WTC11 (cell line): ENCODE data around the gene INTS4.
"Not testable (repeated sequence)": the region's sequence is repeated elsewhere in the genome, so short reads cannot be mapped to it uniquely, and the experiment has no call there.

ENCODE experiments used
- AFF4 ChIP-seq: sonication (generic); formaldehyde crosslinking; IDR thresholded peaks from 2 replicates; pipeline ENCODE4 v1.8.1; 2023; ENCODE audit warnings: mild to moderate bottlenecking, missing genetic modification reagents, borderline replicate concordance
- ATF1 ChIP-seq: sonication (generic); formaldehyde crosslinking; IDR thresholded peaks from 2 replicates; pipeline ENCODE4 v1.8.1; 2023; ENCODE audit warnings: mild to moderate bottlenecking, moderate library complexity, missing genetic modification reagents
- ATF3 ChIP-seq: sonication (generic); formaldehyde crosslinking; conservative IDR thresholded peaks from 2 replicates; pipeline ENCODE4 v1.8.1; 2022; ENCODE audit warnings: mild to moderate bottlenecking, missing genetic modification reagents
- CREB1 ChIP-seq: sonication (generic); formaldehyde crosslinking; IDR thresholded peaks from 2 replicates; pipeline ENCODE4 v1.8.0; 2023; ENCODE audit warnings: mild to moderate bottlenecking, missing genetic modification reagents
- CTCF ChIP-seq: fragments of 200-600 bp; IDR thresholded peaks from 2 replicates; pipeline ENCODE4 v1.8.0; 2022; ENCODE audit warnings: antibody characterized with exemption
- E2F5 ChIP-seq: sonication (generic); formaldehyde crosslinking; IDR thresholded peaks from 2 replicates; pipeline ENCODE4 v1.8.1; 2022; ENCODE audit warnings: mild to moderate bottlenecking, moderate library complexity, missing genetic modification reagents
- ESRRA ChIP-seq: sonication (generic); formaldehyde crosslinking; IDR thresholded peaks from 2 replicates; pipeline ENCODE4 v1.8.1; 2022; ENCODE audit warnings: mild to moderate bottlenecking, missing genetic modification reagents, borderline replicate concordance
- GRHL2 ChIP-seq: fragments of 250-450 bp; sonication (Bioruptor Pico); IDR thresholded peaks from 2 replicates; pipeline ENCODE4 v1.8.0; 2022; ENCODE audit warnings: mild to moderate bottlenecking, moderate library complexity; ENCODE audit not compliant: insufficient replicate concordance, severe bottlenecking
- IRF2 ChIP-seq: sonication (generic); formaldehyde crosslinking; IDR thresholded peaks from 2 replicates; pipeline ENCODE4 v1.8.0; 2022; ENCODE audit warnings: low read depth, missing genetic modification reagents, borderline replicate concordance
- JUN ChIP-seq: sonication (generic); formaldehyde crosslinking; IDR thresholded peaks from 2 replicates; pipeline ENCODE4 v1.8.0; 2023; ENCODE audit warnings: mild to moderate bottlenecking, missing genetic modification reagents
- ZBTB21 ChIP-seq: sonication (generic); formaldehyde crosslinking; IDR thresholded peaks from 2 replicates; pipeline ENCODE4 v1.8.1; 2023; ENCODE audit warnings: mild to moderate bottlenecking, missing genetic modification reagents, borderline replicate concordance
- TF ChIP-seq, protein P1 (sequence below): sonication (generic); formaldehyde crosslinking; IDR thresholded peaks from 2 replicates; pipeline ENCODE4 v1.8.1; 2022; ENCODE audit warnings: low read depth, missing genetic modification reagents, borderline replicate concordance
- TF ChIP-seq, protein P2 (sequence below): sonication (generic); formaldehyde crosslinking; IDR thresholded peaks from 2 replicates; pipeline ENCODE4 v1.8.1; 2022; ENCODE audit warnings: missing genetic modification reagents, borderline replicate concordance
- TF ChIP-seq, protein P3 (sequence below): sonication (generic); formaldehyde crosslinking; IDR thresholded peaks from 2 replicates; pipeline ENCODE4 v1.8.0; 2022; ENCODE audit warnings: mild to moderate bottlenecking, missing genetic modification reagents

DNA sequence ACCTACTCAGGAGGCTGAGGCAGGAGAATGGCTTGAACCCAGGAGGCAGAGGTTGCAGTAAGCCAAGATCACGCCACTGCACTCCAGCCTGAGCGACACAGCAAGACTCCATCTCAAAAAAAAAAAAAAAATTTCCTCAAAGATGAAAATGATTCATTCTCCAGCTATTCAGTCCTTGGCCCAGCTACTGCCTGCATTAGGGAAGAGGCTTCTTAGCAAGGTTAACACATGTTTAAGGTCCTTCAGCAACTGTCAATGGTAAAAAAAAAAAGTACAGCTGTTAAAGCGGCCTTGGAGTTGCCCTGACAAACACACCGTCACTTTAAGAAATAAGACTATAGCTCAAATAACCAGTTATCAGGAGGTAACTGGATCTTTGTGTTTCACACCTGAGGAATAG lies 116.2 kb downstream of the INTS4 start:
- not testable (repeated sequence) for TF ChIP-seq CTCF; E2F5; AFF4 (CRISPR knock-in tag); CREB1 (CRISPR knock-in tag); ZBTB21 (CRISPR knock-in tag); GRHL2 (CRISPR knock-in tag); JUN (CRISPR knock-in tag); ESRRA (CRISPR knock-in tag); IRF2 (CRISPR knock-in tag); ATF3; ATF1 (CRISPR knock-in tag)
- TF ChIP-seq, protein P1, sequence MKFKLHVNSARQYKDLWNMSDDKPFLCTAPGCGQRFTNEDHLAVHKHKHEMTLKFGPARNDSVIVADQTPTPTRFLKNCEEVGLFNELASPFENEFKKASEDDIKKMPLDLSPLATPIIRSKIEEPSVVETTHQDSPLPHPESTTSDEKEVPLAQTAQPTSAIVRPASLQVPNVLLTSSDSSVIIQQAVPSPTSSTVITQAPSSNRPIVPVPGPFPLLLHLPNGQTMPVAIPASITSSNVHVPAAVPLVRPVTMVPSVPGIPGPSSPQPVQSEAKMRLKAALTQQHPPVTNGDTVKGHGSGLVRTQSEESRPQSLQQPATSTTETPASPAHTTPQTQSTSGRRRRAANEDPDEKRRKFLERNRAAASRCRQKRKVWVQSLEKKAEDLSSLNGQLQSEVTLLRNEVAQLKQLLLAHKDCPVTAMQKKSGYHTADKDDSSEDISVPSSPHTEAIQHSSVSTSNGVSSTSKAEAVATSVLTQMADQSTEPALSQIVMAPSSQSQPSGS (CRISPR knock-in tag): not testable (repeated sequence)
- TF ChIP-seq, protein P2, sequence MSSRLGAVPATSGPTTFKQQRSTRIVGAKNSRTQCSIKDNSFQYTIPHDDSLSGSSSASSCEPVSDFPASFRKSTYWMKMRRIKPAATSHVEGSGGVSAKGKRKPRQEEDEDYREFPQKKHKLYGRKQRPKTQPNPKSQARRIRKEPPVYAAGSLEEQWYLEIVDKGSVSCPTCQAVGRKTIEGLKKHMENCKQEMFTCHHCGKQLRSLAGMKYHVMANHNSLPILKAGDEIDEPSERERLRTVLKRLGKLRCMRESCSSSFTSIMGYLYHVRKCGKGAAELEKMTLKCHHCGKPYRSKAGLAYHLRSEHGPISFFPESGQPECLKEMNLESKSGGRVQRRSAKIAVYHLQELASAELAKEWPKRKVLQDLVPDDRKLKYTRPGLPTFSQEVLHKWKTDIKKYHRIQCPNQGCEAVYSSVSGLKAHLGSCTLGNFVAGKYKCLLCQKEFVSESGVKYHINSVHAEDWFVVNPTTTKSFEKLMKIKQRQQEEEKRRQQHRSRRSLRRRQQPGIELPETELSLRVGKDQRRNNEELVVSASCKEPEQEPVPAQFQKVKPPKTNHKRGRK: not testable (repeated sequence)
- TF ChIP-seq, protein P3, sequence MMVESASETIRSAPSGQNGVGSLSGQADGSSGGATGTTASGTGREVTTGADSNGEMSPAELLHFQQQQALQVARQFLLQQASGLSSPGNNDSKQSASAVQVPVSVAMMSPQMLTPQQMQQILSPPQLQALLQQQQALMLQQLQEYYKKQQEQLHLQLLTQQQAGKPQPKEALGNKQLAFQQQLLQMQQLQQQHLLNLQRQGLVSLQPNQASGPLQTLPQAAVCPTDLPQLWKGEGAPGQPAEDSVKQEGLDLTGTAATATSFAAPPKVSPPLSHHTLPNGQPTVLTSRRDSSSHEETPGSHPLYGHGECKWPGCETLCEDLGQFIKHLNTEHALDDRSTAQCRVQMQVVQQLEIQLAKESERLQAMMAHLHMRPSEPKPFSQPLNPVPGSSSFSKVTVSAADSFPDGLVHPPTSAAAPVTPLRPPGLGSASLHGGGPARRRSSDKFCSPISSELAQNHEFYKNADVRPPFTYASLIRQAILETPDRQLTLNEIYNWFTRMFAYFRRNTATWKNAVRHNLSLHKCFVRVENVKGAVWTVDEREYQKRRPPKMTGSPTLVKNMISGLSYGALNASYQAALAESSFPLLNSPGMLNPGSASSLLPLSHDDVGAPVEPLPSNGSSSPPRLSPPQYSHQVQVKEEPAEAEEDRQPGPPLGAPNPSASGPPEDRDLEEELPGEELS (CRISPR knock-in tag): not testable (repeated sequence)
